NCI-H460 (cell line): ENCODE data around the gene ENKD1. TPM values are rescaled to one million over a fixed set of nuclear protein-coding genes. Genes with fewer than 3 reads are reported as not detected.
A peak's percentile ranks its signal among the peaks of the same experiment; 100 is the strongest.

ENCODE experiments used
- DNase-seq: peaks from one replicate; pipeline ENCODE4 v3.0.0-alpha.2; 2016; ENCODE audit warnings: low read depth; ENCODE audit errors: extremely low read depth
- total RNA-seq: library from RNA; depleted of rRNA; stranded (reverse); fragments of >200 nt; shearing (Covaris generic); gene quantifications from 2 replicates; pipeline ENCODE4 v1.2.3, GENCODE V29; 2014

ENKD1 gene
- total RNA-seq, 1 experiment from 2014 or later, result 10.4 TPM

DNA sequence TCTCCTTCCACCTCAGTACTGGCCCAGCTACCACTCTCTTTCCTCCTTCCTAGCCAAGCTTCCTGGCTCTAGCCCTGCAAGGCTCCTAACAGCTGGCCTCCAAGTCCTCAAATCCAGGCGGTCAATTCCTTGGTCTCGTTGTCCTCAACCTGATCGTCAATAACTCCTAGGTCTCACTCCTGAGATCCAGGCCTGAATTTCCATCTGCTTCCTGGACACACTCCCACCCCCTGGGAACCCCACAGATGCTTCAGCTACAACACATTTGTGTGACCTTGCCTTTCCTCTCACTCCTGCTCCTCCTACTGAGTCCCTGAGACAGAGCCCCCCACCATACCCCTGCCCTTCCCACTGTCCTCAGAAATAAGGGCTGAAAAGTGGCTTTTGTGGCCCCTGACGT is 2.3 kb downstream of the ENKD1 start:
- no peak for DNase-seq

DNA sequence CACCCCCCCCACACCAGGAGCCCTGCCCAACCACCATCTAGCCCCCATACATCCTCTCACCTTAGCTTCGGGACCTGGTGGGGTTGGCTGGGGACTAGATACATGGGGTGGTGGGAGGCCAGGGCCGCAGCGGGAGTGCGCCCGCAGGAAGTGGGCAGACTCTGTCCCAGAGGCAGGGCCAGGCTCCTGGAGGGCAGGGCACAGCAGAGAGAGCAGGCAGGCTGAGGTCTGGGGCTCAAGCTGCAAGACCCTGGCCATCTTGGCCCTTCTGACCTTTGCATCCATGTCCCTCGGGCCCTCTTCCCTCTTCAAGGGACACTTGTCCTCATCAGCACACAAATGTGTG is 2.7 kb downstream of the ENKD1 start:
- DNase-seq, result no peak

DNA sequence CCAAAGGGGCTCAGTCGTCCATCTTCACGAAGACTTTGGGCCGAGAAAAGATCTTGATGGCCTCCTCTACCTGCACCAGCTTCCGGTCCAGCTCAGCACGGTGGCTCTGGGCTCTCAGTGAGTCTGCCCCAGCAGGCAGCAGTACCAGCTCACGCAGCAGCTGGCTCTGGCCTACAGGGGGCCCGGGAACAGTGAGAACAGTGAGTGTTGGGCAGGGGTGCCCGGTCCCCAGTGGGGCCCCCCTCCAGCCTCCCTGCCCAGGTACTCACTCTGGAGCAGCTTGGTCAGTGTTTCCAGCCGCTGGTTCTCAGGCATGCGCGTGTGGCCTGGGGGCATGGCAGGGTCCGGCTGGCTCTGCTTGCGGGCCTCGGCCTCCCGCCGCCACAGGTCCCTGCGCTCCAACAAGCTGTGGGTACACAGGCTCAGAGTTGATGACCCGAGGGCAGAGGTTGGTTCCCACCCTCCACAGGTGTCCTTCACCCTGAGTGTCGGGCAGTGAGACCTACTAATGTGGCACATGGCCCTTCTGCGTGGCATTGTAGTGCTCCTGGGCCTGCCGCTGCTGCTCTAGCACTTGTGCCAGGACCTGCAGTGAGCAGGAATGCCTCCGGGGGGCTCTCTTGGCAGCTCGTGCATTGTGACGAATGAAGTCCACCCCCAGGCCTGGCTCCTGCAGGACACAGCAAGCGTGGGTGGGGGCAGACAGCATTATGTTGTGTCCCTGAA is 3.2 kb downstream of the ENKD1 start:
- no peak for DNase-seq

DNA sequence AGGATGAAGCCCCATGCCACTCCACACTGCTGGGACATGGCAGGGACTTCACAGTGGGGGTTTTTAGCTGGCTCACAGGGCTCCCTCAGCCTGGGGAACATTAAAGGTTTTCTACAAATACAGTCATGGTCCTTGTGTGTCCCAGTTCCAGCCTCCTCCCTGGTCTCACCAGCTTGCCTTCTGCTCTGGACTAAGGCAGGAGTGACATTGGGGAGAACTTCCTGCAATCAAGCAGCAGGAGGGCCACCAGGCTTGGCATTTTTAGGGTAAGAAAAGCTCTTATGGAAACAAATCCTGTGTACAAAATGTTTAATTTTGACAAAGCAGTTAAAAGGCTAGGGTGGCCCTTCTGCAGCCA is 3.9 kb downstream of the ENKD1 start:
- DNase-seq, result no peak

DNA sequence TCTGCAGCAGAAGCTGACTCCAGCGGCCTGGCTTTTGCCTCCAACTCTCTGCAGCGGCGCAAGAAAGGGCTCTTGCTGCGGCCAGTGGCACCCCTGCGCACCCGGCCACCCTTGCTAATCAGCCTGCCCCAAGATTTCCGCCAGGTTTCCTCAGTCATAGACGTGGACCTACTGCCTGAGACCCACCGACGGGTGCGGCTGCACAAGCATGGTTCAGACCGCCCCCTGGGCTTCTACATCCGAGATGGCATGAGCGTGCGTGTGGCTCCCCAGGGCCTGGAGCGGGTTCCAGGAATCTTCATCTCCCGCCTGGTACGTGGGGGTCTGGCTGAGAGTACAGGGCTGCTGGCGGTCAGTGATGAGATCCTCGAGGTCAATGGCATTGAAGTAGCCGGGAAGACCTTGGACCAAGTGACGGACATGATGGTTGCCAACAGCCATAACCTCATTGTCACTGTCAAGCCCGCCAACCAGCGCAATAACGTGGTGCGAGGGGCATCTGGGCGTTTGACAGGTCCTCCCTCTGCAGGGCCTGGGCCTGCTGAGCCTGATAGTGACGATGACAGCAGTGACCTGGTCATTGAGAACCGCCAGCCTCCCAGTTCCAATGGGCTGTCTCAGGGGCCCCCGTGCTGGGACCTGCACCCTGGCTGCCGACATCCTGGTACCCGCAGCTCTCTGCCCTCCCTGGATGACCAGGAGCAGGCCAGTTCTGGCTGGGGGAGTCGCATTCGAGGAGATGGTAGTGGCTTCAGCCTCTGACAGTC is 4.5 kb downstream of the ENKD1 start:
- no peak for DNase-seq

DNA sequence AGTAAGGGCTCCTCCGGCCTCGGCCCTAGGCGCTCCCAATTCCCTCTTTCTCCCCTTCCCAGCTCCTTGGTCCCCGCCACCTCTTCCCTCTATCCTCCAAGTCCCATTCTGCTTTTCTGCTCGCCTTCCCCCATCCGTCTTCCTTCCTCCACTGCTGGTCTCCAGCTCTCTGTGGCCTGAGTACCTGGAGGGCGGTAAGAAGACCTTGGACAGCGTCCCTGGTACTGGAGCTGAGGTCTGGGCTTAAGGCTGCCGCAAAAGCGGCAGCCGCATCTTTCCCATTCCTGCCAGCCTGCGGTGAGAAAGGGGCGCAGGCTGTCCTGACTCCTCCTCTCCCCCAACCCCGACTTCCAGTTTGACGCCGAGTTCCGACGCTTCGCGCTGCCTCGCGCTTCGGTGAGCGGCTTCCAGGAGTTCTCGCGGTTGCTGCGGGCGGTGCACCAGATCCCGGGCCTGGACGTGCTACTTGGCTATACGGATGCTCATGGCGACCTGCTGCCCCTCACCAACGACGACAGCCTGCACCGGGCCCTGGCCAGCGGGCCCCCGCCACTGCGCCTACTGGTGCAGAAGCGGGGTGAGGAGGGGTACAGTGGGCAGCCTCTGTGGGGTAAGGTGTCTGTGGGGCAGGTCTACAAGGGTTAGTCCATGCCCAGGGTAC is 5.3 kb downstream of the ENKD1 start:
- DNase-seq, result no peak

DNA sequence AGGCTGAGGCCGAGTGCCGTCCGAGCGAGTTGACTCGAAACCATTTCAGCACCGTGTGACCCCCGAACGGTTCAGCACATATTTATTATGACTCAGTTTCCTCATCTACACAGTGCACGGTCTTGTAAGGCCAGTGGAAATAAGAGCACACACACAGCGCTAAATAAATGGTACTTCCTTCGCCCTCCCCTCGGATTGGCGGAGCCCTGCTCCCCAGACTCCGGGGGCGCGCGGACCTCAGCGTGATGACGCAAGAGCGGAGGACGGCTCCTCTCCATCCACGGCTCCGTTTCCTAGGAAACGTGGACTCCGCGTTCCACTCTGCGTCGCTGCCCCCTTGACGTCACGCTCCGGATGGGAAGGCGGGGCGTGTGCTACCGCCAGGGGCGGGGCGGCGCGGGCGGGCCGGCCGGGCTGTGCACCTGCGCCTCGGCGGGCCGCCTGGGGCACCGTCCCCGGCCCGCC is 6.0 kb downstream of the ENKD1 start, which contains the start of gene PARD6A:
PARD6A (plus strand) TSS at position 397 of the 465 bp plus-strand sequence. CDS start 79 bp downstream, outside the sequence.
- DNase-seq, result peak; percentile 96

DNA sequence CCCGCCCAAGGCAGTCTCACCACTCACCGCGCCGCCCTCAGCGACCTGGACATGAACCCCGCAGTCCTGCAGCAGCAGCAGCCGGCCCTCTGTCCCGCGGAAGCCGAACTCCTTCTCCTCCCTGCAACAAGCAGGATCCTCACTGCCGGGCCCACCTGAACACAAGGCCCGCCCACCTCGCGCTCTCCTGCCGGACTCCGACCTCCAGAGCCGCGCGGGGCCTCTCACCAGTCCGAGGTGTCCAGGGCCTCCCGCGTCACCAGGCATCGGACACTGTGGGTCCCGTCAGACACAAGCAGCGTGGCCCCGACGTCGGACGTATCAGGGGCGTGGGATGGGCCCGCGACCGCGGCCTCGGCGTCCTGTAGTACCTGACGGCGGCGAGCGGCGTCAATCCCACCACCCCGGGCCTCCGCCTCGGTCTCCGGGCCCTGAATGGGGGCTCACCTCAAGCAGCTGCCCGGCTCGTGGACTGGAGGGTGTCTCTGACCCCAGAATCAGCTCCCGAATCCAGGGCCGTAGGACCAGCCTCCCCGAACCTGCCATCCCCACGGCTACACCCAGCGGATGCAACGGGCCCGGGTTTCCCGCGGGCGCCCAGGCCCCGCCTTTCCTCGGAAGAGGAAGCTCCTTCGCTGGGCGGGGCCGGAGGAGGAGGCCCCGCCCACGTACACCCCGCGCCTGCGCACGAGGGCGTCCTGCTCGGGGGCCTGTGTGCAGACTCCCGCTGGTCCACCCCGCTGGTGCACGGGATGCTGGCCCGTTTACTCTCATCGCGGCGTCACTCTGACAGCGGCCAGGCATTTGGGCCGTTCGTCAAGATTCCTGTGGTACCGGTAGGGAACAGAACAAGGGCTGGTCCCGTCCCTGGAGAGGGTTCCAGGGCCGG is 6.6 kb downstream of the ENKD1 start, which contains the start of gene ACD:
ACD (minus strand) TSS at position 586 of the 889 bp plus-strand sequence; CDS start at position 546, 40 bp downstream.
- peak; percentile 94 for DNase-seq

DNA sequence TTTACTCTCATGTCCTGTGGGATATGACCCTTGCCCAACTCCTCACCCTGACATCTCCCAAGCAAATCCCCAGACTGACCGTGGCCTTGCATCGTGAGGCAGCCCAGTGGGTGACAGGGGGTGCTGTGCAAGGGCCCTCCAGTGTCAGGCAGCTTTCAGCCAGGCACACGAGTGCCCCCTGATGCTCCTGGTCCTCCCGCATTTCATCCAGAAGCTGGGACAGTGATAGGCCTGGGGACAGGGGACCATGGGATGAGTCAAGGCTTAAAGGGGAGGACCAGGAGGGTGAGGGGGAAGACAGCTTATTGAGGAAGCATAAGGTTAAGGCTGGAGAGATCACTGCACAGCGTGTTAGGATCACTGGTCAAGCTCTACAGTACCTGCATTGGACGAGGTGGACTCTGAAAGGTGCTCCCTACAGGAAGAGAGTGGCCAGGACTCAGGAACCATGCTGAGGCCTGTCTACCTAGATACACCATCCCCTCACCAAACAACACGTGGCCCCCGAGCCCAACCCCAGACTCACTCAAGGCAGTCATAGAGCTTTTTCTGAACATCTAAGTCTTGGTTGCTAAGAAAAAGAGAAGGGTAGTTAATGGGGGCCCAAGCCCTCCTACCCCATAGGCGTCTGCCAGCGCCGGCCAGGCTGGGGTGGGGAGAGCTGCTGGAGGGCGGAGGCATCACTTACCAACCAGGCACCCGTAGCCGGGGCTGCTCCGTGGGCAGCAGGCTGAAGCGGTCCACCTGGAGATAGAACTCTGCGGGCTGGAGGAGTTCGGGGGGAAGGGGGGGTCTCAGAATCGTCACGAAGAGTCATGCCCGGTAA is 7.5 kb downstream of the ENKD1 start:
- DNase-seq, result no peak

DNA sequence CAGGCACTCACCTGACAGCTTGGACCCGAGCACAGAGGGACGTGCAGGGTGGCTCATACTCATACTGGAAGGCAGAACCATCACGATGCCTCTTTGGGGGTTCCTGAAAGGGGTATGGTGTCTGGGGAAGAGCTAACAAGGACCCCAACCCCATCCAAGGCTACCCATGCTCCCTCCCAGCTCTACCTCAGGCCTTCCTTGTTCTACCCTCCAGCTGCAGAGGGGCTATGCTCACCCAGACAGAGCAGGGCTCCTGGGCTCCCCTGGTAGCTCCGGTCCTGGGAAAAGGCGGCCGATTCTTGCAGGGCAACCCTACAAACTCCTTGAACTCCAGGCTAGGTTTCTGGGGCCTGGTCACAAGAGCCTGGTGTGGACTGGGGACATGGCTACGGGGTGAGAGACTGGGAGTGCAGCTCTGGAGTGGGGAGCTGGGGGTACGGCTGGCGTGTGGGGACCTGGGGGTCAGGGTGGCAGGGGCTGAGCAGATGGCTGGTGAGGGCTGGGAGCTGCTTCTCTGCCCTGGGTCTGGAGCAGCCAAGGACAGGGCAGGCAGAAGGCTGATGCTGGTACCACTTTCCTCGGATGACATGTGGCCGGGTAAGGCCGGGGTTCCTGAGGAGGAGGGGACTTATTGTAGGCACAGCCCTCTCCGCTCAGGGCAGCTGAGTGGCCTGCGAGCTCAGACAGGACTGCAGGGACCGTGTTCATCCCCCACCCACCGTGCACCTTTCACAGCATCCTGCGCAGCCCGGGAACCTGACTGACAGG is 8.6 kb downstream of the ENKD1 start:
- DNase-seq, result no peak

DNA sequence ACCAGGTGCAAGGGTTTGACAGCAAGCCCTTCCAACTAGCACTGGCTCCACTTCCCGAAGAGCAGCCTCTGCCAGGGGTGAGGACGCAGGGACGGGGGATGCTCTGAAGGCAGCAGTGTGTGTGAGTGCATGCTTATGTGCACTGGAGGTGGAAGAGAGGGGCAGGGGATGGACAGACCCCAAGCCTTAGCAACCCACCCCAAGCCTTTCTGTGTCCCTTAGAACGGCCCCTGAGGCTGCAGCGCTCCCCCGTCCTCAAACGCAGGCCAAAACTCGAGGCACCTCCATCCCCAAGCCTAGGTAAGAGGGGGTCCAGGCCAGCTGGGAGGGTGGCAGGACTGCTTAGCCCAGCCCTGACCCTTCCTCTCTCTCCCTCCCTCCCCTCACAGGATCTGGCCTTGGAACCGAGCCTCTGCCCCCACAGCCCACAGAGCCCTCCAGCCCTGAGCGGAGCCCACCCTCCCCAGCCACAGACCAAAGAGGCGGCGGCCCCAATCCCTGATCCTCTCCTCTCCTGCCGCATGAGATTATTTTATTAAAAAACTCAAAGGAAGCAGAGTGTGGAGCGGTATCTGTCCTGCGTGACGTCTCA is 9.4 kb downstream of the ENKD1 start:
- no peak for DNase-seq

DNA sequence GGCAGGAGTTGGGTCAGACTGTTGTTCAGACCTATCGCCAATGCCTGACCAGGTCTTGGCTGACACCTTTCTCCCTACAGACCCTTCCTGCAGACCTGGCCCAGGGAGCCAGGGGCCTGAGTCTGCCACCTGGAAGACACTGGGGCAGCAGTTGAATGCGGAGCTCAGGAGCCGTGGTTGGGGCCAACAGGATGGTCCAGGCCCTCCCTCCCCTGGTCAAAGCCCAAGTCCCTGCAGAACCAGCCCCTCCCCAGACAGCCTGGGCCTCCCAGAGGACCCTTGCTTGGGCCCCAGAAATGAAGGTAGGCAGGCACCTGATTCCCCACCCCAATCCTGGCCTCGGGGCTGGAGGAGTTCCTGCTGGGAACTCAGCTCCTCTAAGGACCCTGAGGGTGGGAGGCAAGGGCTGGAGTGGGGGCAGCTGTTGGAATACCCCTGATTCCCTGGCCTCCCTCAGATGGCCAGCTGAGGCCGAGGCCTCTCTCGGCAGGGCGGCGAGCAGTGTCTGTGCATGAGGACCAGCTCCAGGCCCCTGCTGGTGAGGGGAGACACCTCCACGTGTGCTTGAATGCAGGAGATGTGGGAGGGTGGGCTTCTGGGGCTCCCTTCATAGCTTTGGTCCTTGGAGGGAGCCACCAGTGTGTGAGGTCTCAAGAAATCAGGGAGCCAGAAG is 10.1 kb downstream of the ENKD1 start:
- DNase-seq, result no peak

DNA sequence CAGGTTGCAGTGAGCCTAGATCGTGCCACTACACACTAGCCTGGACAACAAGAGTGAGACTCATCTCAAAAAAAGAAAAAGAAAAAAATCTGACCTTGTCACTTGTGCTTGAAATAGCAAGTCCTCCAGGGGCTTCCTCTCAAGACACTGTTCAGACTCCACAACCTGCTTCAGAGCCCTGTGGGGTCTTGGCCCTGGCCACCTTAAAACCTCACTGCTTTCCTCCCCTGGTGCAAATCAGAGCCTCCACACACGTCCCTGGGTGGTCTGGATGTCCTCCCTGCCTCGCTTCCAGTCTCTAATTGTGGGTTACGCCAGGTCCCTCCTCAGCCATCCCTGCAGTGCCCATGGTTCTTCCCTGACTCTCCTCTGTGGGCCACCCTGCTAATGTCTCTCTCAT is 11.2 kb downstream of the ENKD1 start:
- no peak for DNase-seq

DNA sequence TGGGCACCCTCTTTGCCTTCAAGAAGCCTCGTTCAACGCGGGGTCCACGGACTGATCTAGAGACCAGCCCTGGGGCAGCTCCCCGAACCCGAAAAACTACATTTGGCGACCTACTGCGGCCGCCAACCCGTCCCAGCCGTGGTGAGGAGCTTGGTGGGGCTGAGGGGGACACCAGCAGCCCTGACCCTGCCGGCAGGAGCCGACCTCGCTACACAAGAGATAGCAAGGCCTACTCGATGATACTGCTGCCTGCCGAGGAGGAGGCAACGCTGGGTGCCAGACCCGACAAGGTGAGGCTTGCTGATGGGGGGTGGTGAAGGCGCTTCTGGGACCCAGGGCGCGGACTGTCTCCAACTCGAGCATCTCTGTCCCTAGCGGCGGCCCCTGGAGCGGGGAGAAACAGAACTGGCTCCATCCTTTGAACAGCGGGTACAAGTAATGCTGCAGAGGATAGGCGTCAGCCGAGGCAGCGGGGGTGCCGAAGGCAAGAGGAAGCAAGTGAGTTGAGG is 12.1 kb downstream of the ENKD1 start:
- DNase-seq, result no peak

DNA sequence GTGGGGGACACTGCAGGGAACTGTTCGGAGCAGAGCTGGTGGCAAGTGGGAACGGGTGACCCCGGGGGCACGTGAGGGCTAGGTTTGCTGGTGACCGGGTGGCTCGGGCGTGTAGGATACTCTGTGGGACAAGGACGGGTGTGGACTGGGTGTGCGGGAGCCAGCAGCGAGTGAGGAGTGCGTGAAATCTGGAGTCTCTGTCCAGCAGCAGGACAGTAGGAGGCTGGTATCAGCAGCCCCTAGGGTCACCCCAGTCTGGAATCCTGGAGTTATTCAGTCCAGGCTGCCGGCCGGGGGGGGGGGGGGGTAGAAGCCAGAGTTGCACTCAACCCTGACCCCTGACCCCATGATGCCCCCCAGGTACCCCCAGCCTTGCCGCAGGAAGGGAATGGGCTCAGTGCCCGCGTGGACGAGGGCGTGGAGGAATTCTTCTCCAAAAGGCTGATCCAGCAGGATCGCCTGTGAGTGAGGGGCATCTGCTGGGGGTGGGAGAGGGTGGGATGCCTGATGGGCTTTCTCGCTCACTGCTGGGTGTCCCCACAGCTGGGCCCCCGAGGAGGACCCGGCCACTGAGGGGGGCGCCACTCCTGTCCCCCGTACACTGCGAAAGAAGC is 12.7 kb downstream of the ENKD1 start:
- DNase-seq, result no peak

DNA sequence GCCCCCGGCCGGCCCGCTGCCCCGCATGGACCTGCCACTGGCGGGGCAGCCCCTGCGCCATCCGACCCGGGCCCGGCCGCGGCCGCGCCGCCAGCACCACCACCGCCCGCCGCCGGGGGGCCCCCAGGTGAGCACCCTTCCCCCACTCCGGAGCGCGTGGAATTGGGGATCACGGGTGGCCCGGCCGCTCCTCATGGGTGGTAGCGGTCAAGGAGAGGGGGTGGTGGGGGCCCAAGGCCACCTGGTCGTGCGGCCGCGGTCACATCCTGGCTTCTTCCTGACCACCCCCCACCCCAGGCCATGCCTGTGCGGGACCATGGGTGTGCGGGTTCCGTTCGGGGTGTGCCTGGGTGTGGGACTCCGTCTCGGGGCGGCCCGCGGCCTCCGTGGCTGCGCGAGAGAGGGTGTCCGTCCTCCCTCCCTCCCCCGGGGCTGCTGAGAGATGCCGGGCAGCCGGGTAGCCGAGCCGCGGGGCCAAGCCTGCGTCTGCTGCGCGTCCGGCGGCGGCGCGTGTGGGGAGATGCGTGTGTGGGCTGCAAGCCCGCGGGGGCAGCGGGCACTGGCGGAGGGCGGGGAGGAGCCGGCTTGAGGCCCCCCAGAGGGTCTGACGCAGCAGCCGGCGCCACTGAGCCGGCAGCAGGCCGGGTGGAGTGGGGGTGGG is 13.3 kb downstream of the ENKD1 start:
- DNase-seq, result no peak
